ENCODE data around the gene CACNA1G. TPM values are rescaled to one million over a fixed set of nuclear protein-coding genes. Genes with fewer than 3 reads are reported as not detected.

Gene CACNA1G
- total RNA-seq, 2 experiments from 2014 or later = not detected

DNA sequence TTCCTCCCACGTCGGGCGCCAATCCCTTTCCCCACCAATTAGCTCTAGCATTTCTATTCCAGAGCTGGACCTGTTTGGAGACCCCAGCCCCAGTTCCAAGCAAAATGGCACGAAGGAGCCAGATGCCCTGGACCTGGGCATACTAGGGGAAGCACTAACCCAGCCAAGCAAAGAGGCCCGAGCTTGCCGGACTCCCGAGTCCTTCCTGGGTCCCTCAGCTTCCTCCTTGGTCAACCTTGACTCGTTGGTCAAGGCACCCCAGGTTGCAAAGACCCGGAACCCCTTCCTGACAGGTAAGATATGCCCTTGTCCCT, 19.2 kb upstream of the CACNA1G start:
- ChIA-PET POLR2A (interaction anchor here (0.6 to 0.8 kb wide), 2 partner anchors 15 to 34 kb away, joined by 3 read pairs; no protein-coding TSS in a partner anchor), CTCF (ENCODE audit: unreplicated experiment) (interaction anchor here (0.6 kb wide), 1 partner anchor 373 kb away, joined by 3 read pairs; no protein-coding TSS in a partner anchor)
- intact Hi-C loops (cut with micrococcal nuclease; ENCODE audit: unreplicated experiment) = loop anchor here (10.0 kb wide), 1 partner anchor 223 kb away; the partner anchor contains the start of gene ANKRD40CL
- H3K36me3 ChIP-seq (ENCODE audit: insufficient read depth, low read length) = no peaks in the 10 kb centered on the region
- H4K20me1 ChIP-seq (ENCODE audit: insufficient read depth, low read length) = no peaks in the 10 kb centered on the region
- peaks cover 12% of the 10 kb centered on the region for H3K4me1 ChIP-seq (ENCODE audit: insufficient read depth, low read length, poor library complexity, severe bottlenecking)
- peak overlapping the region; percentile 89 for H2AFZ ChIP-seq (ENCODE audit: low read length)
- peak overlapping the region; percentile 84 for H3K4me2 ChIP-seq (ENCODE audit: low read length)
- DNase-seq (ENCODE audit: low spot score) = no peak
- H3K4me3 ChIP-seq (ENCODE audit: low read depth, low read length, poor library complexity, severe bottlenecking) = peak overlapping the region; percentile 67
- BruUV-seq (replicated peaks) = no TSS peak
- TF ChIP-seq CTCF (conservative IDR thresholded peaks at IDR 0.05; ENCODE audit: low read length) (no peak), EZH2phosphoT487 (IDR thresholded peaks at IDR 0.05; ENCODE audit: borderline replicate concordance, low read depth, low read length) (no peak)
- no peaks in the 10 kb centered on the region for H3K9me3 ChIP-seq (ENCODE audit: low read length)
- H3K9me2 ChIP-seq (ENCODE audit: insufficient read depth, low read length) = no peaks in the 10 kb centered on the region
- no peak overlapping the region for H3K27ac ChIP-seq (ENCODE audit: low read depth, low read length, poor library complexity, severe bottlenecking)
- no peaks in the 10 kb centered on the region for H3K79me2 ChIP-seq (ENCODE audit: insufficient read depth, low read depth, low read length)

DNA sequence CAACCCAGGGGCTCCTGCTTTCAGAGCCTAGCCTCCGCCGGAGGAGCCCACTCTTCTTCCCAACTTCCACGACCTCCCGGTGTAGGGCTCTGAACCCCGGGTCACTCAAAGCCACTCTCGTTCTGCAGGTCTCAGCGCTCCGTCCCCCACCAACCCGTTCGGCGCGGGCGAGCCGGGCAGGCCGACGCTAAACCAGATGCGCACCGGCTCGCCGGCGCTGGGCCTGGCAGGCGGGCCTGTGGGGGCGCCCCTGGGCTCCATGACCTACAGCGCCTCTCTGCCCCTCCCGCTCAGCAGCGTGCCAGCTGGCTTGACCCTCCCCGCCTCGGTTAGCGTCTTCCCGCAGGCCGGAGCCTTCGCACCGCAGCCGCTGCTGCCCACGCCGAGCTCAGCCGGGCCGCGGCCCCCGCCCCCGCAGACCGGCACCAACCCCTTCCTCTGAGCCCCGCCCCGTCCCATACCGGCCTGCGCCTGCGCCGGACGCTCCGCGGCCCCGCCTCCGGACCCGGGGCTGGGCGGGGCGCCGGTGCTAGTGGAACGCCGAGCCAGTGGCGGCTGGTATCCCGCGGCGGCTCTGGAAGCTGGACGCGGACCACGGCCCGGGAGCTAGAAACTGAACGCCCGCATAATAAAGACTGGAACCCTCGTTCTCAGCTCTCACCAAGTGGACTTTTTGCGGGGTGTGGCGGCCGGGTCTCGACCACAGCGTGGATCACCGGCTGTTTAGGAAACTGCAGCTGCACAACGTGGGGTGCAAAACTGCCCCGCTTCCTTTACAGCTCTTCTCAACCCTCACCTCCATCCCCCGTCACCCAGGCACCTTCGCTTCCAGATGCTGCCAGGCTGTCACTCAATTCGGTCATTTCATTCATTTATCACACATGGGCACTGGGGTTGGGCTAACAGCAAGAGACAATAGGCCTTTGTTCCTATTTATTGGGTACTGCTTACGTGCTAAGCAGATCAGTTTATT, 18.5 kb upstream of the CACNA1G start:
- peak overlapping the region; percentile 84 for H3K4me2 ChIP-seq (ENCODE audit: low read length)
- DNase-seq (ENCODE audit: low spot score) = peak; percentile 82
- no peaks in the 10 kb centered on the region for H3K36me3 ChIP-seq (ENCODE audit: insufficient read depth, low read length)
- H3K79me2 ChIP-seq (ENCODE audit: insufficient read depth, low read depth, low read length) = no peaks in the 10 kb centered on the region
- peak overlapping the region; percentile 67 for H3K4me3 ChIP-seq (ENCODE audit: low read depth, low read length, poor library complexity, severe bottlenecking)
- no peaks in the 10 kb centered on the region for H4K20me1 ChIP-seq (ENCODE audit: insufficient read depth, low read length)
- no peaks in the 10 kb centered on the region for H3K9me3 ChIP-seq (ENCODE audit: low read length)
- intact Hi-C loops (cut with micrococcal nuclease; ENCODE audit: unreplicated experiment) = loop anchor here (2.0 to 10.0 kb wide), 2 partner anchors 63 to 223 kb away; partner anchors contain the start of genes ANKRD40CL and RSAD1
- no TSS peak for BruUV-seq (replicated peaks)
- H3K27ac ChIP-seq (ENCODE audit: low read depth, low read length, poor library complexity, severe bottlenecking) = no peak overlapping the region
- H3K4me1 ChIP-seq (ENCODE audit: insufficient read depth, low read length, poor library complexity, severe bottlenecking) = peaks cover 12% of the 10 kb centered on the region
- ChIA-PET CTCF (ENCODE audit: unreplicated experiment) (no interaction called here), POLR2A (interaction anchor here (0.5 to 0.8 kb wide), 4 partner anchors 14 to 75 kb away, joined by 3 read pairs; no protein-coding TSS in a partner anchor)
- peak overlapping the region; percentile 89 for H2AFZ ChIP-seq (ENCODE audit: low read length)
- H3K9me2 ChIP-seq (ENCODE audit: insufficient read depth, low read length) = no peaks in the 10 kb centered on the region
- TF ChIP-seq CTCF (conservative IDR thresholded peaks at IDR 0.05; ENCODE audit: low read length) = peak; percentile 70
- no peak for TF ChIP-seq EZH2phosphoT487 (IDR thresholded peaks at IDR 0.05; ENCODE audit: borderline replicate concordance, low read depth, low read length)
